Fibroblast of peridontal ligament (primary cell): ENCODE measurements around the gene BICDL1.
A peak's percentile ranks its signal among the peaks of the same experiment; 100 is the strongest.

Source experiments
- DNase-seq: peaks from one replicate; pipeline ENCODE4 v3.0.0-alpha.2; 2010; ENCODE audit errors: extremely low read depth

Gene BICDL1

DNA sequence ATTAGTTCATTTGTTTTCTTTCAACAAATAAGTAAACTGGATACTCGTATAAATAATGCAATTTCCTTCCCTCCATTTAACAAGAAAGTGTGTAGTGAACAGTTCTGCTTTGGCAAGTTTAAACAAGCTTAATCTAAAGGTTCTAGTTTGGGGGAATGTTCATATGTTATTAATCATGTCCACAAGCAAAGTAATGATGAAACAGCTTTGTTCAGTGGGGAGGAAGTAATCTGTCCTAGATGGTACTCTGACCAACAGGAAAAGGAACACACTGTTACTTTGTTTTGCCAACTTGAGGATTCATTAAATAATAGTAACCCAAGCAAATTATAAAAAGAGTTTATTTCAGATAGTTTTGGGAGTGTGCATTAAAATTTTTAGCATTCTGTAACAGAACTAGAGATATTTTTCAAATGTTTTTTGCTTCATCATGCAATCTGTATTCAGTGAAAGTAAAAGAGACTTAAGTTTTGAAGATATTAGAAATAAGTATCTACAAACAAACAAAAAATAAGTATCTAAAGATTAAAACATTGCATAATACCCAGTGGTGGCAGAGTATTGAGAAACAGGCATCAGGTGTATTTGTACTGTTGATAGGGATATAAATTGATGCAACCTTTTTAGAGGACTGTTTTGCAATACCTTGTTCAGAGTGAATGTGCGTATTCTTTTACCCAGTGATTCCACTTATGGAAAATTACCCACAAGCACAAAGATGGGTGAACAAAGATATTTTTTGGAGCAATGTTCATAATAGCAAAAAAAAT, 66.4 kb downstream of the BICDL1 start:
- DNase-seq, result peak; percentile 49

DNA sequence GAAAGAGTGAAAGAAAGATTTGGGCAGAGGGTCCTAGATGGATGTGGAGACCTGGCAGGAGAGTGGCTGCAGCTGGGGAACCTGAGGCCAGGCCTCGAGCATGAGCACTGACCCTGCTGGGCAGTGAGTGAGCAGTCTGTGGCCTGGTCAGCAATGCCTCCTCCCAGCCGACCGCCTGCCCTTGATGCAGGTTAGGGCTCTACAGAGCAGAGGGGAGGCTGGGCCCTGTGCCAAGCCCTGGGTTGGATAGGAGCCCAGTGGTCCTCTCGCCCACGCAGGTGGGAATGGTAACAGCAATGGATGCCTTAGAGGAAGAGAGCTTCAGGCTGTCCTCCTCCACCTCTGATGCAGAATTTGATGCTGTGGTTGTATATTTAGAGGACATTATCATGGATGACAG, 67.7 kb downstream of the BICDL1 start:
- DNase-seq, result no peak

DNA sequence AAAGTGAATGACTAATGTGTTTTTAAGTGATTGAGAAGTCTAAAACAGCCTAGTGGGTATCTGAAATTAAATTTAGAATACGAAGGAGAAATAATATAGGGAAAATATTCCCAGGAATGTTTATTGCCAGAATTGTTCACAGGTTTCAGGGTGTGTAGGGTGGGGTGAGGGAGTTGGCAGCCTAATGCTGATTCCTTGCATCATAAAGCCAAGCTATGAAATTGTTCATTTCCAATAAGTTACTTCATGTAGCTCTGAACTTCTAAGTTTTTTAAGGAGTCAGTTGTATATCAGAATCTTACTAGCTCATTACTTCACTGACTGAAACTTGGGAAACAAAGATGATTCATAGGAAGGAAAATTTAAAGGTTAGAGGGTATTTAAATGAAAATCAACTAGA, 71.2 kb downstream of the BICDL1 start:
- DNase-seq, result peak; percentile 9

DNA sequence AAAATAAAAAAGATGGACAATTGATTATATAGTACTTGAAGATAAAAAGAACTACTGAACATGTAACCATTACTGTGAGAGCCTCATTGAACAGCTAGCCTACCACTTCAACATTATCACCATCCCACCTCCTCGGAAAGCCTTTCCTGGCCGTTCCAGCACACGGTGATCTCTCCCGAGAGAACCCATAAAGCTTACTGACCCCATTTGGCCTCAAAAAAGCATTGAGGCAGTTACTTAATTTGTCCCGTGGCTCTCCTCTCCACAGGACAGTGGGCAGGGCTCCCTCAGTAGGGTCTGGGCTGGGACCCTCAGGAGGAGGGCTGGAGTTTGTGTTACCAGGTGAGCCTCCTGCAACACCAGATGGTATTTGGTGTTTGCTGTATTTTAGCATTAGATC, 71.7 kb downstream of the BICDL1 start:
- DNase-seq, result no peak

DNA sequence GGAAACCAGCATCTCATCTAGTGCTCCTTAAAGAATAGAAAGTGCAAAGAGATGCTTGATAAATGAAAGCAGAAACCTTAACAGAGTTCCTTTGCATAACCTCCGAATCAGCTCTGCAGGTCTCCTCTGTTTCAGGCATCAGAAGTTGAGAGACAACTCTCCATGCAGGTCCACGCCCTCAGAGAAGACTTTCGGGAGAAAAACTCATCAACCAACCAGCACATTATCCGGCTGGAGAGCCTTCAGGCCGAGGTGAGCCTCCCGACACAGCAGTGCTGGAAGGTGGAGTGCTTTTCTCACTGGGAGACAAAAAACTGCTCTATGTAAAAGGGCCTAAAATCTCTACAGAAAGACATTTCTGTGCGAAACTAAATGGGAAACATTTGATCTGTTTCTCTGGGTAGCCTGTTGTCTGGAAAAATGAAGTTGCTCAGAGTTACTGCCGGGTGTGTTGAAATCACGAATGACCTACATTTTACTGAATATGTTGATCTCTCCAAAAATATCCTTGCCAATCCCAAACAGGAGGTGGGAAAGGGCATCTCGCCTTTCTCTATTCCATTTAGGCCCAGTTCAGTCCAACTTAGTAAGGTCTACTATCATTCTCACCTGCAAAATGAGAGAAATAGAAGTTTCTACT, 72.7 kb downstream of the BICDL1 start:
- no peak for DNase-seq

DNA sequence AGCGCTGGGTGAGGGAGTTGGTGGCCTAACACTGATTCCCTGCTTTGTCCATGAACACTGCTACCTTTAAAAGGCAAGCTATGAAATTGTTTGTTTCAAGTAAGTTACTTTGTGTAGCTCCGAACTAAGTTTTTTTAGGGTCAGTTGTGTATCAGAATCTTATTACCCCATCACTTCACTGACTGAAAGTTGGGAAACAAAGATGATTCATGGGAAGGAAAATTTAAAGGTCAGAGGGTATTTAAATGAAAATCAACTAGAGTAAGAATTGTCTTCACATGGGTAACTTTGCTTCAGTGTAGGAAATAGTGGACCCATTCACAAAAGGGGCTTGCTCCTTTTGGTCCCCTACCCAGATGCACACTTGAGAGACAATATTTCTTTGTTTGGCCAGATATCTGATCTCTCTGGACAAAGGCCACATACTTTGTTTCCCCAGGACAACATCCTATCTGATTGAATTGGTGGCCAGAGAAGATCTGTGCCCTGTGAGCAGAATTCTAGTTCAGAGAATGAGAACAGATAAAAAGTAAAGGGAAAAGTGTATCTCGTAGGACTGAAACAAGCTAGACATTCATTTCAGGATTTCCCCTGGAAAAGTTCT, 74.0 kb downstream of the BICDL1 start:
- DNase-seq, result no peak

DNA sequence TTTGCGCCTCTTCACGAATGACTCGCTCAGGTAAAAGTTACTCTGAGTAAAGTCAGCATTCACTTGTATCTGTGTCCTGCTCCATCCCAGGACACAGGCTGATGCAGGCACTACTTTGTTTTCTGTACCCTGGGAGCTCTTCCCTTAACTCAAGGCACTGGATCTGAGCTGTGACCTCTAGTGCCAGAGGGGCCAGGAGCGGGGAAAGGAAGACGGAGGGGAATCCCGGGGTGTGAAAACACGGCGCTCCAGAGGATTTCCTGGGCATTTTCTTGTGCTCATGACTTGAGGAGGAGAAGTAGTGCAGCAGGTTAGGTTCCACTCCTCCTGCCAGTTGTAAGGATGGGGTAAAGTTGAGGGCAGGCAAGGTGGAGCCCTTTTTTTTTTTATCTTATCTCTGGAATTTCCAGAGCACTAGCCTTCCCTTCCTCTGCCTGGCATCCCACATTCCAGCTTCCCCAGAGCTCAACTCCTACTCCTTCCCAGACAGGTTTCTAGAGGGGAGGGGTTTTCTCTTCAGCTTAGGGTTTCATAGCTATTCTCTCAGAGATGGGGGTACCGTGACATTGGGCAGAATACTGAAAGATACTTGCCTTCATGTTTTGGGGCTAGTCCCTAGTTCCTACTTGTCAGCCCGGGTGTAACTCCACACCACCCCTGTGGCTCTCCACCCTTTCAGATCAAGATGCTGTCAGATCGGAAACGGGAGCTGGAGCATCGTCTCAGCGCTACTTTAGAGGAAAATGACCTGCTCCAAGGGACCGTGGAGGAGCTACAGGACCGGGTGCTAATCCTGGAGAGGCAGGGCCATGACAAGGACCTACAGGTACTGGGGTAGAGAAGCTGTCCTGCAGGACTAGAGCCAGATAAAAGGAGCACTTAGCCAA, 75.3 kb downstream of the BICDL1 start:
- no peak for DNase-seq

DNA sequence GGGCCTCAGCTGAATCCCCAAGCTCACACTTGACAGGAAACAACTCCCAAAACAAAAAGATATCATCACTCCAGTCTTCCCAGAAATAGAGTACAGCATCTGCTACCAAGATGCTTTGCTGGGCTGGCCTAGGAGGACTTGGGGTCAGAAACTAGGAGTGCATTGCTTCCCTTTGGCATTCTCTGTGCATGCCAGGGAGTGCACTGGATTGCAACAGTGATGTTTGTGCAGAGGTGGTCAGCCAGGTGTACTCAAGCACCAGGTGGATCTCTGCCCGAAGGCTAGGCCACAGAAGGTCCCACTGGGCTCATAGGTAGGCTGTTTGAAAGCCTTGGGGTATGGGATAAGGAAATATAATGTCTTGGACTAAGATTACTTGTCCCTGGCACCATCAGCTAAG, 76.4 kb downstream of the BICDL1 start:
- DNase-seq, result no peak

DNA sequence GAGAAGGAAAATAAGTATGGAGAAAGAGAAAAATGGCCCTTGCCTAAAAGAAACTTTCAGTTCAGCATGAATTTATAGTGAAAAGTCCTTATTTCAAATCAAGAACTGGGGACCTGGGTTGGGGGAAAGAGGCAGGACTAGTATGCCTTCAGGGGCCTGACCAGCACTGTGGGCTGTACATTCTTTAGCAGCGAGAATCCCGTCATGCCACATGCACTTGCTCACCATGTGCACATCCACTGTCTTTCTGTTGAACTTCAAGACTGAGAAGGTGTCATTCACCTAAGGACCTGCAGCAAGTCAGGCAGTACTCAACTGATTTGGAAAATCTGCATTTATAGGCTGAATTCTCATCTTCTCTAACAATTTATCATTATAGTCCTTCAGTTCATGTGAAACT, 77.3 kb downstream of the BICDL1 start:
- DNase-seq, result no peak

DNA sequence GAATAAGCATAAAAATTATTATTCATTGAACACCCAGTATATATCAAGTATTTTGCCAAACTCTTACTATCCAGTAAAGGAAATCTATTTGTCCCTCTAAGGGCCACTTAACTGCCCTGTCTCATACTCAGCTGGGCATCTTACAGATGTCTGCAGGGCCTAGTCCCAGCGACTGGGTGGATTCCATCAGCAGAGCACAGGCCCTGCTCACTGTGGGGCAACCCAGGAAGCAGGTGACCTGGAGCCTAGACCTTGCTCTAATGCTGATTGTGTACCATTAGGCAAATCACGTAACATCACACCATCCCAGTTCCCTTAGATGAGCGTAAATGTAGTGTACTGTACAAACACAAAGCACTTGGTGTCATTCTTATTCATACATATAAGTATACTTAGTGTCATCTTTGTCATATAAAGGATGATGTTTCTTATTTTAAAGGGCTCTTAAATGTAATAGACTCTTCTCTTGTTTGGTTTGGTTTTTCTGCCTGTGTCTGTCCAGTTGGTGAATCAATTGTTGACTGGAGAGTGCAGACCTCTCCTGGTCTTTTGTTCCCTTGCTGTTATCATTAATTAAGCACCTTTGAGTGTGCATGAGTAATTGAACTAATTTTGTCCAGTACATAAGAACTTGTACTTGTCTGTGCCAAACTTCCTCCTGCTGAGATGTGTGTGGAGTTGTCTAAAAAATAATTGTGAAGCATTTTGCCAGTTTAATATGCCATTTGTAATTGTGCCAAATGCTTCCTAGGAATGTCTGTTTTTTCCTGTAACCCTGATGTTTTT, 78.2 kb downstream of the BICDL1 start:
- DNase-seq, result no peak

DNA sequence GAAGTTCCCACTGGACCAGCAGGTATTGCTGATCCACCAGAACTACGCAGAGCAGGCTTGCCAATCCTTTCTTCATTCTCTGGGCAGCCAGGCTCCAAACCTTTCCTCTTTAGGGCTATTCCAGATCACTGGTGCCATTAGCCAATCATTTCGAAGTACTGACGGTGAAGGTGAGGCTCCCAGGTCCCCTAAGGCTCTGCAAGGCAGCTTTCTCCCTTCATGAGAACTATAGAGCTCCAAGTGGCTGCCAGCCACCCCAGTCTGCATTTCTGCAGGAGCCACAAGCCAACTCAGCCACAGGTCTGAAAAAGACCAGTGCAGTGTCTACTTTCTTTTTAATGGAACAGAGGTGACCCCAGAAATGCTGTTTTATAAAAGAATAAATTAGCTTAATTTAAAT, 78.9 kb downstream of the BICDL1 start:
- DNase-seq, result no peak

DNA sequence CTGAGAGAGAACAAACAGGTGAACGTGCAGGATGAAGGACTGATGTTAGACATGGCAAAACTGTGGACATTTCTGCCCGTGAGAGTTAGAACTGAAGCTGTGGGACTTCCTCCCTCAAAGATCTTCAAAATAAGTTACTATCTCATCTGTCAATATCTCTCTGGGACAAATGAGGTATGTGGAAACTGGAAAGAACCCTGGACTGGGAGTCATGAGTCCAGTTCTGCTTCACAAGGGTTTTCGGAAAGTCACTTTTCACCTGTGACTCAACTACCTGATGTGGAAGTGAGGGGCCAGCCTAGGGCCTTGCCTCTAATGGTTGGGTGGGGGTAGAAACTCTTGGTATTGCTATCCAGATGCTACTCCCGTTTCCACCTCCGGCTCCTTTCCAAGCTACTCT, 80.2 kb downstream of the BICDL1 start:
- no peak for DNase-seq

DNA sequence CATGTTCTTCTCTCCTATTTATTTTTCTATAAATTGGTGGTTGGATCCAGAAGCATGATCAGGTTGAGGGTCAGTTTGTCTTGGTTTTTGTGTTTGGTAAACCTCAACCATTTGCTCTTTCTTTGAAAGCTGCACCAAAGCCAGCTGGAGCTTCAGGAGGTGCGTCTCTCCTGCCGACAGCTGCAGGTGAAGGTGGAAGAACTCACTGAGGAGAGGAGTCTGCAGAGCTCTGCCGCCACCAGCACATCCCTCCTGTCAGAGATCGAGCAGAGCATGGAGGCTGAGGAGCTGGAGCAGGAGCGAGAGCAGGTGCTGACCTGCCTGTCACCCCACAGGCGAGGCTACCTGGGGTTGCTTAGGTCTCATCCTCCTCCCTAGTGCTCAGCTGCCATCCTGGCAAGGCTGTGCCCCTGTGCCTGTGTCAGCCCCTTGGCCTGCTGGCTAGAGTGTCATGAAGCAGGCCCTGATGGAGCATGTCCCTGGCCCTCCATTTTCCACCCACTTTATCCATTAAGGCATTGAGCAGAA, 82.5 kb downstream of the BICDL1 start:
- DNase-seq, result no peak

DNA sequence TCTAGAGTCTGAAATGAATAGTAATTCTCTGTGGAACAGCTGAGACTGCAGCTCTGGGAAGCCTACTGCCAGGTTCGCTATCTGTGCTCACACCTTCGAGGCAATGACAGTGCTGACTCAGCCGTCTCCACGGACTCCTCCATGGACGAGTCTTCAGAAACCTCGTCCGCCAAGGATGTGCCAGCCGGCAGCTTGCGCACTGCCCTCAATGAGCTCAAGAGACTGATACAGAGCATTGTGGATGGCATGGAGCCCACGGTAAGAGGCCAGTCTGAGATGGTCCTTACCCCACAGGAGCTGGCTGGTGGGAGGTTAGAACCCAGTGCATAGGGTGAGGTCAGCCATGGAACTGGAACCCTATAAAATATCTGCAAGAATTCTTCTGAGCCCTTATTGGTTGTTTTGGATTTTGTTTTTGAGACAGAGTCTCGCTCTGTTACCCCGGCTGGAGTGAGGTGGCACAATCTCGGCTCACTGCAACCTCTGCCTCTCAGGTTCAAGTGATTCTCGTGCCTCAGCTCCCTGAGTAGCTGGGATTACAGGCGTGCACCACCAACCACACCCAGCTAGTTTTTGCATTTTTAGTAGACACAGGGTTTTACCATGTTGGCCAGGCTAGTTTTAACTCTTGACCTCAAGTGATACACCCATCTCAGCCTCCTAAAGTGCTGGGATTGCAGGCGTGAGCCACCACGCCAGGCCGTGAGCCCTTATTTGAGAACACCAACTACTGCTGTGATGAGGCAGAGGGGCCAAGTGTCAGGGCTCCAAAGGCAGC, 83.6 kb downstream of the BICDL1 start:
- DNase-seq, result no peak

DNA sequence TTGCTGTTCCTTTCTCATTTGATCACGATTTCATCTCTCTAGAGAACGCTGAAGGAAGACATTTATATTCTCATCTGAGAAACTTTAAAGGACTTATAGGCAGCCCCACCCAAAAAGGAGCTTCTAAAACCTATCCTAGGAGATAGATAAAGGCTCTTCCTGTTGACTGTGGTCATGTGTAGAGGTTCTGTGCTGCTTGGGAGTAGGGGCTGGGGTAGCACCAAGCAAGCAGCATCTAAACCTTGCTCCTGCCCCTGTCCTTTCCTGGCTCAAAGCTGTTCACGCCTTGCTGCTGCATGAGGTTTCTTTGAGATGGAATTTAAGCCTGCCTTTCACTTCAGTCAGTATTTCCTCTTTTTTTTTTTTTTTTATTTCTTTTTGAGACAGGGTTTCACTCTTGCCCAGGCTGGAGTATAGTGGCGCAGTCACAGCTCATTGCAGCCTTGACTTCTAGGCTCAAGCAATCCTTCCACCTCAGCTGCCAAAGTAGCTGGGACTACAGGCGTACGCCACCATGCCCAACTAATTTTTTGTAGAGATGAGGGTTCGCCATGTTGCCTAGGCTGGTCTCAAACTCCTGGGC, 86.1 kb downstream of the BICDL1 start:
- DNase-seq, result no peak

DNA sequence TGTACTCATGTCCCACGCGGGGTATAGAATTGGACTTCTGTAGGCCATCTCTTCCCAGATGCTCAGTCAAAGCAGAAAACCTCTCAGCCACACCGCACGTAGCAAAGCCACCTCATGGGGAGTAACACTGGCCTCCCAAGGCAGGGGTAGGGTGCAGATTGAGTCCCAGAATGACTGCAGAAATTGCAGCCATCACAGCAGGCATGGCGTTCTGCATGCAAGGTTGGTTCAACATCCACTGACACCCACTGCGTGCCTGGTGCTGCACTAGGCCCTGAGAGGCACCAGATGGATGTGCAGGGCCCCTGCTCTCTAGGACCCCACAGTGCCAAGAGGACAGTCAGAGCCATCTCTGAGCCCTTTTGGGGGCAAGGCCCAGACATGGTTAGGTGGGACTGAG, 87.6 kb downstream of the BICDL1 start:
- no peak for DNase-seq

DNA sequence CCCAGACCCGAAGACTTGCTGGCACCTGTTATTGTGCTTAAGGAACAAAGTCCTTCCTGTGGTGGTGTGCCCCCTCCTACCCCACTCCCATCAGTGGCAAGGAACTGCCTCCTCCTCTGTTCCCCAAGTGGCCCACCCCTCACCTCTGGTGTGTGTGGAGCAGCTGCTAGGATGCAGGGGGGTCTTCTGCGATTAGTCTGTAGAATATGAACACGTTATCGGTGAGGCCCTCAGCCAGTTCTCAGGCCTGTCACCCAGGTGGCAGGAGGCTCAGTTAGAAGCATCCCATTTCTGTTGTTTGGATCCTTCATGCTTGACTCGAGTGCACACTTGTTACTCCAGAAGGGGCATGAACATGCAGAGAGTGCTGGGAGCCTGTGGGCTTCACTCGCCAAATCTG, 88.2 kb downstream of the BICDL1 start:
- DNase-seq, result no peak

DNA sequence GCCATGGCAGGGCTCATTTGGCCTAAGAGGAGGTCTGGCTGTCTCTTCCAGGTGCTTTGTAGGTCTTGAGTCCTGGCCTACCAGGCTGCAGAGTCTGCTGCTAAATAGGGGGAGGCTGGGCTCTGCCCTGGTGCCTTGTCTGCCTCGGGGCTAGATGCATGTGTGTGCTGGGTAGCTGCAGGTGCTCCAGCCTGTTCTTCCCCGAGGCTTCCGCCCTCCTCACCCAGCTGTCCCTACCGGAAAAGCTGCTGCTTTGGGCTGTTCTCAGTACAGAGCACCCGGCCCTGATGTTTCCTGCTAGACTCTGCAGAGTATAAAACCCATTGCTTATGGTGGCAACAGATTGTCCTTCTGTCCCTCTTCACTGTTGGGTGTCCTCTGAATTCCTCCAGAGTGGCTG, 89.8 kb downstream of the BICDL1 start:
- no peak for DNase-seq

DNA sequence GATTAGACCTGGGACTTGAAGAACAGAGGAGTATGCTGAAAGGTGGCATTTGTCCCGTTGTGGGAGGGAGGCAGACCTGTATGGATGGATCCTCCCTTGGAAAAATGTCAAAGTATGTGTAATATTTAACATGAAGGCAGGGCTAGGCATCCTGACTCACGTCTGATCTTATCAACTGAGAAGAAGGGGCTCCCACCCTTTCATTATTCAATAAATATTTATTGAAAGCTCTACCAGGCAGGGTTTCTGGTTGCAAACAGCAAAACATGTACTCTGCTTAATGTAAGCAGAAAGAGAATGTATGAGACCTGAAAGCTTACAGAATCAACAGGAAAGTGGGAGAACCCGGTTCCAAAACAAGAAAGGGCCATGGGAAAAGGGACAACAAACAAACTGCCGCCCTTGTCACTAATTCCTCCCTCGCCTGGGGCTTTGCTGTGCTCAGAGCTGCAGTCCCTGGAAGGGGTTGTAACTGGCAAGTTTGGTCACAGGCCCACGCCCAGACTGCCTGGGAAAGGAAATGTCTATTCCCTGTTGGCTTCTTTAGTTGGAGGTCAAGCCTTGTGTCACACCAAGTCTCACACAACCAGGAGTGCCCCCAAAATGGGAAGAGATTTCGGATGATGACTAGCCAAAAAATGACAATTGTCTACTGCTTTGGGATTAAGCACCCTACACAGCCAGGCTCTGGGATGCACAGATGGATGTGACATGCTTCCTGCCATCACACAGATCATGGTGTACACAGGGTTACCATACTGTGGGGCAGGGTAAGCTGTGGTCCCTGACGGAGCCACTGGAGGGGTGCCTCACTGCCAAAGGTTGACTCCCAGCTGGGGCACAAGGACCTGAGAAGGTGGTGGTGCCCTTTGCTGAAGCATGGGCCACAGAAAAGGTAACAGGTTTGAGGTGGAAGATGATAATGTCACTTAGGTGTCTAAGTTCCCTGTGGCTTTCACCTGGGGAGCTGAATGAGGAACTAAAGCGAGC, 90.7 kb downstream of the BICDL1 start:
- no peak for DNase-seq
